Stimulated activated CD4-positive, alpha-beta T cell treated with anti-CD3 and anti-CD28 coated beads, TNF-alpha, amount 100 ng/mL, for 48 hours (primary cell): Measurements from ENCODE around the gene TRABD2B.

Source experiments
- DNase-seq, 3 donors: peaks; one replicate each; pipeline ENCODE4 v3.0.0-alpha.2; 2020; ENCODE audit warnings: low read depth in 3 of 3

Gene TRABD2B

GRCh38 chr1:47935856-47936255 lies 61.3 kb downstream of the TRABD2B start:
- no peak for DNase-seq

GRCh38 chr1:47935163-47935562 lies 62.0 kb downstream of the TRABD2B start:
- no peak for DNase-seq

GRCh38 chr1:47934243-47934805 lies 62.9 kb downstream of the TRABD2B start:
- DNase-seq, result no peak

- DNase-seq, result no peak
Observed at GRCh38 chr1:47932743-47933142, 64.4 kb downstream of the TRABD2B start.

GRCh38 chr1:47931395-47931794 lies 65.8 kb downstream of the TRABD2B start:
- DNase-seq, result no peak

GRCh38 chr1:47930210-47930840 lies 66.9 kb downstream of the TRABD2B start:
- no peak for DNase-seq

- DNase-seq, result no peak
Observed at GRCh38 chr1:47927165-47927564, 70.0 kb downstream of the TRABD2B start.

GRCh38 chr1:47926461-47926999 lies 70.7 kb downstream of the TRABD2B start:
- no peak for DNase-seq

GRCh38 chr1:47924270-47925048 lies 72.7 kb downstream of the TRABD2B start:
- no peak for DNase-seq

- DNase-seq, result no peak
Observed at GRCh38 chr1:47921935-47922415, 75.2 kb downstream of the TRABD2B start.

- no peak for DNase-seq
Observed at GRCh38 chr1:47919113-47919833, 77.9 kb downstream of the TRABD2B start.

GRCh38 chr1:47918257-47918867 lies 78.8 kb downstream of the TRABD2B start:
- no peak for DNase-seq

- DNase-seq, result no peak
Observed at GRCh38 chr1:47917687-47918086, 79.5 kb downstream of the TRABD2B start.

- DNase-seq, result no peak
Observed at GRCh38 chr1:47915677-47916353, 81.4 kb downstream of the TRABD2B start.

GRCh38 chr1:47914952-47915676 lies 82.1 kb downstream of the TRABD2B start:
- no peak for DNase-seq

GRCh38 chr1:47914218-47914938 lies 82.8 kb downstream of the TRABD2B start:
- no peak for DNase-seq

- no peak for DNase-seq
Observed at GRCh38 chr1:47913225-47913823, 83.9 kb downstream of the TRABD2B start.

GRCh38 chr1:47912756-47913155 lies 84.4 kb downstream of the TRABD2B start:
- DNase-seq, result no peak

- DNase-seq, result no peak
Observed at GRCh38 chr1:47911892-47912291, 85.3 kb downstream of the TRABD2B start.
